Measurements from ENCODE around the gene G3BP2.

DNA sequence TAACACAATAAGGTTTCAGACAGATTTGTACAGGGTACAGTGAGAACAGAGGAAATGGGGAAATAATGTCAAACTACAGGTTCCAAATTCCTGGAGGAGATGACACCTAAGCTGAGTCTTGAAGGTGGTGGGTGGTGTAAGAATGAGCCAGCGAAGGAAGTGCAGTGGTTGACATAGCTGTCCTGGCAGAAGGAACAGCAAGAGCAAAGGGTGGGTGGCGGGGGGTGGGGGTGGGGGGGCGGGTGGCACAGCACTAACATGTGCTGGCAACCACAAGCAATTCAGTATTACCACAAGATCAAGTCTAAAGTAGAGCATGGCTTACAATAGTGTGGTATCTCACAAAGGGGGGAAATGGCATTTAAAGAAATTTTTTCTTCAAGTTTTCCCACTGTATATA is 13.1 kb upstream of the G3BP2 start:
- TF ChIP-seq POLR2G (IDR thresholded peaks at IDR 0.05; ENCODE audit: low read depth, low read length) (no peak), POLR2A (IDR thresholded peaks at IDR 0.05; ENCODE audit: insufficient read depth in 1 of 2, low read depth in 2 of 2, low read length in 2 of 2) (no peak), NR3C1 (CRISPR knock-in tag; IDR thresholded peaks at IDR 0.05) (no peak)
- TF ChIP-seq, protein P1, sequence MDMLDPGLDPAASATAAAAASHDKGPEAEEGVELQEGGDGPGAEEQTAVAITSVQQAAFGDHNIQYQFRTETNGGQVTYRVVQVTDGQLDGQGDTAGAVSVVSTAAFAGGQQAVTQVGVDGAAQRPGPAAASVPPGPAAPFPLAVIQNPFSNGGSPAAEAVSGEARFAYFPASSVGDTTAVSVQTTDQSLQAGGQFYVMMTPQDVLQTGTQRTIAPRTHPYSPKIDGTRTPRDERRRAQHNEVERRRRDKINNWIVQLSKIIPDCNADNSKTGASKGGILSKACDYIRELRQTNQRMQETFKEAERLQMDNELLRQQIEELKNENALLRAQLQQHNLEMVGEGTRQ (IDR thresholded peaks at IDR 0.05; ENCODE audit: low read depth, low read length) = no peak
- TF ChIP-seq, protein P1 (CRISPR knock-in tag; IDR thresholded peaks at IDR 0.05; ENCODE audit: borderline replicate concordance) = no peak
- TF ChIP-seq, protein P2, sequence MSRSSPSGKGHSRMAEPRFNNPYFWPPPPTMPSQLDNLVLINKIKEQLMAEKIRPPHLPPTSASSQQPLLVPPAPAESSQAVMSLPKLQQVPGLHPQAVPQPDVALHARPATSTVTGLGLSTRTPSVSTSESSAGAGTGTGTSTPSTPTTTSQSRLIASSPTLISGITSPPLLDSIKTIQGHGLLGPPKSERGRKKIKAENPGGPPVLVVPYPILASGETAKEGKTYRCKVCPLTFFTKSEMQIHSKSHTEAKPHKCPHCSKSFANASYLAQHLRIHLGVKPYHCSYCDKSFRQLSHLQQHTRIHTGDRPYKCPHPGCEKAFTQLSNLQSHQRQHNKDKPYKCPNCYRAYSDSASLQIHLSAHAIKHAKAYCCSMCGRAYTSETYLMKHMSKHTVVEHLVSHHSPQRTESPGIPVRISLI (CRISPR knock-in tag; IDR thresholded peaks at IDR 0.05; ENCODE audit: borderline replicate concordance) = no peak

Data from HepG2 (cell line).